Upper lobe of right lung (tissue), 1 donor: ENCODE measurements around the gene FLYWCH1. TPM values are rescaled to one million over a fixed set of nuclear protein-coding genes. Genes with fewer than 3 reads are reported as not detected.

Experiments used
- ATAC-seq: fragments of 200-7000 bp; cut with Tn5 transposase; one replicate; pipeline ENCODE4 v1.9.1; 2020; ENCODE audit warnings: mild to moderate bottlenecking, moderate library complexity
- DNase-seq: peaks from one replicate; pipeline ENCODE4 v3.0.0-alpha.2; 2020
- H3K27ac ChIP-seq: fragments of 200-600 bp; one replicate; pipeline ENCODE4 v1.8.0; 2022
- H3K27me3 ChIP-seq: fragments of 200-600 bp; one replicate; pipeline ENCODE4 v1.8.0; 2022; ENCODE audit warnings: mild to moderate bottlenecking
- H3K36me3 ChIP-seq: fragments of 200-600 bp; one replicate; pipeline ENCODE4 v1.8.0; 2022
- H3K4me1 ChIP-seq: fragments of 200-600 bp; one replicate; pipeline ENCODE4 v1.8.0; 2022
- H3K4me3 ChIP-seq: fragments of 200-600 bp; one replicate; pipeline ENCODE4 v1.8.0; 2022; ENCODE audit warnings: mild to moderate bottlenecking
- H3K9me3 ChIP-seq: fragments of 200-600 bp; one replicate; pipeline ENCODE4 v1.8.0; 2022
- CTCF ChIP-seq: fragments of 200-600 bp; IDR thresholded peaks from one replicate; pipeline ENCODE4 v1.8.0; 2022; ENCODE audit warnings: antibody characterized with exemption
- intact Hi-C: fragments of 100-400 bp; cut with DNase I; formaldehyde crosslinking; loops from one replicate; pipeline ENCODE4 v1.11.0; 2022
- total RNA-seq: library from RNA; stranded (reverse); fragmentation: NEBNext Ultra II Directional; extraction: Animal tissue kit (Norgen Biotek cat#: 25700); gene quantifications from one replicate; pipeline ENCODE4 v1.2.1, GENCODE V29; 2021
- donor health status: DM: no; HTN: yes; CAD: no; lungs with severe emphysema.

The FLYWCH1 gene
- total RNA-seq, 1 donor from 2014 or later = 41.3 TPM

GRCh38 chr16:2964475-2965336 is 53.0 kb downstream of the FLYWCH1 start:
- TF ChIP-seq CTCF = no peak

GRCh38 chr16:2966043-2966807 is 54.5 kb downstream of the FLYWCH1 start:
- no peak for DNase-seq
- intact Hi-C loops = no loop called here
- Histone ChIP-seq H3K9me3 (no peaks in the 10 kb centered on the region), H3K27me3 (peaks cover 67% of the 10 kb centered on the region), H3K27ac (no peak overlapping the region), H3K4me3 (peak overlapping the region; percentile 16), H3K36me3 (no peaks in the 10 kb centered on the region), H3K4me1 (peaks cover 45% of the 10 kb centered on the region)
- no peak for ATAC-seq
- TF ChIP-seq CTCF = no peak

More at GRCh38 chr16:2964475-2965336, 53.0 kb downstream of the FLYWCH1 start:
- peaks cover 37% of the 10 kb centered on the region for H3K4me1 ChIP-seq
- no peaks in the 10 kb centered on the region for H3K9me3 ChIP-seq
- H3K4me3 ChIP-seq = peak overlapping the region; percentile 18
- no peak overlapping the region for H3K27ac ChIP-seq
- peaks cover 74% of the 10 kb centered on the region for H3K27me3 ChIP-seq
- ATAC-seq (no peak), DNase-seq (no peak)
- intact Hi-C loops = no loop called here
- H3K36me3 ChIP-seq = no peaks in the 10 kb centered on the region

- H3K27me3 ChIP-seq = peaks cover 66% of the 10 kb centered on the region
- DNase-seq = peak; percentile 79
- ATAC-seq = no peak
- intact Hi-C loops = no loop called here
- no peak overlapping the region for H3K27ac ChIP-seq
- no peaks in the 10 kb centered on the region for H3K36me3 ChIP-seq
- no peaks in the 10 kb centered on the region for H3K9me3 ChIP-seq
- peak; percentile 21 for TF ChIP-seq CTCF
- peak overlapping the region; percentile 16 for H3K4me3 ChIP-seq
- H3K4me1 ChIP-seq = peaks cover 45% of the 10 kb centered on the region
Observed at GRCh38 chr16:2966808-2967191, 55.1 kb downstream of the FLYWCH1 start.

- H3K4me1 ChIP-seq = peaks cover 45% of the 10 kb centered on the region
- intact Hi-C loops = no loop called here
- H3K9me3 ChIP-seq = no peaks in the 10 kb centered on the region
- ATAC-seq = no peak
- H3K27ac ChIP-seq = no peak overlapping the region
- H3K4me3 ChIP-seq = peak overlapping the region; percentile 16
- H3K27me3 ChIP-seq = peaks cover 62% of the 10 kb centered on the region
- TF ChIP-seq CTCF = no peak
- H3K36me3 ChIP-seq = no peaks in the 10 kb centered on the region
- DNase-seq = no peak
Observed at GRCh38 chr16:2967211-2967631, 55.5 kb downstream of the FLYWCH1 start.

- no peak for TF ChIP-seq CTCF
- Histone ChIP-seq H3K4me1 (peaks cover 45% of the 10 kb centered on the region), H3K27me3 (peaks cover 57% of the 10 kb centered on the region), H3K4me3 (no peak overlapping the region), H3K27ac (no peak overlapping the region), H3K36me3 (no peaks in the 10 kb centered on the region), H3K9me3 (no peaks in the 10 kb centered on the region)
- no peak for ATAC-seq
- intact Hi-C loops = no loop called here
- DNase-seq = no peak
Observed at GRCh38 chr16:2967721-2968161, 56.0 kb downstream of the FLYWCH1 start.
